Right atrium auricular region (tissue), 2 donors: Measurements from ENCODE around the gene FBXO7. TPM values are rescaled to one million over a fixed set of nuclear protein-coding genes. Genes with fewer than 3 reads are reported as not detected.

Source experiments
- DNase-seq: peaks from one replicate; pipeline ENCODE4 v3.0.0-alpha.2; 2019; ENCODE audit warnings: low spot score
- H3K27ac ChIP-seq, 2 donors: fragments of 200-600 bp; sonication (generic); 1 replicate in 1 of 2; 2 replicates in 1 of 2; pipeline ENCODE4 v1.5.1; 2016 to 2019
- H3K27me3 ChIP-seq, 2 donors: fragments of 200-600 bp; sonication (generic); one replicate each; pipeline versions ENCODE4 v1.5.1 to v1.6.0; 2017 to 2019
- H3K36me3 ChIP-seq: fragments of 200-600 bp; sonication (generic); one replicate; pipeline ENCODE4 v1.5.1; 2016
- H3K4me1 ChIP-seq, 2 donors: fragments of 200-600 bp; sonication (generic); one replicate each; pipeline versions ENCODE4 v1.5.1 to v1.6.0; 2017 to 2019
- H3K4me3 ChIP-seq, 2 donors: fragments of 200-600 bp; sonication (generic); 1 replicate in 1 of 2; 2 replicates in 1 of 2; pipeline ENCODE4 v1.5.1; 2017 to 2019; ENCODE audit warnings: mild to moderate bottlenecking in 1 of 2, moderate library complexity in 1 of 2
- H3K9me3 ChIP-seq, 2 donors: fragments of 200-600 bp; sonication (generic); one replicate each; pipeline ENCODE4 v1.5.1; 2019
- total RNA-seq, 2 donors: library from RNA; depleted of rRNA; stranded (reverse); fragments of >200 nt; gene quantifications; one replicate each; pipeline ENCODE4 v1.1.0, GENCODE V29; 2016
- TF ChIP-seq, protein P1 (sequence below), 2 donors: fragments of 200-600 bp; sonication (generic); IDR thresholded peaks; one replicate each; pipeline ENCODE4 v1.5.1; 2019; ENCODE audit warnings: antibody characterized with exemption in 2 of 2

FBXO7 gene
- total RNA-seq, 2 donors from 2014 or later = 48.2 to 55.1 TPM

DNA sequence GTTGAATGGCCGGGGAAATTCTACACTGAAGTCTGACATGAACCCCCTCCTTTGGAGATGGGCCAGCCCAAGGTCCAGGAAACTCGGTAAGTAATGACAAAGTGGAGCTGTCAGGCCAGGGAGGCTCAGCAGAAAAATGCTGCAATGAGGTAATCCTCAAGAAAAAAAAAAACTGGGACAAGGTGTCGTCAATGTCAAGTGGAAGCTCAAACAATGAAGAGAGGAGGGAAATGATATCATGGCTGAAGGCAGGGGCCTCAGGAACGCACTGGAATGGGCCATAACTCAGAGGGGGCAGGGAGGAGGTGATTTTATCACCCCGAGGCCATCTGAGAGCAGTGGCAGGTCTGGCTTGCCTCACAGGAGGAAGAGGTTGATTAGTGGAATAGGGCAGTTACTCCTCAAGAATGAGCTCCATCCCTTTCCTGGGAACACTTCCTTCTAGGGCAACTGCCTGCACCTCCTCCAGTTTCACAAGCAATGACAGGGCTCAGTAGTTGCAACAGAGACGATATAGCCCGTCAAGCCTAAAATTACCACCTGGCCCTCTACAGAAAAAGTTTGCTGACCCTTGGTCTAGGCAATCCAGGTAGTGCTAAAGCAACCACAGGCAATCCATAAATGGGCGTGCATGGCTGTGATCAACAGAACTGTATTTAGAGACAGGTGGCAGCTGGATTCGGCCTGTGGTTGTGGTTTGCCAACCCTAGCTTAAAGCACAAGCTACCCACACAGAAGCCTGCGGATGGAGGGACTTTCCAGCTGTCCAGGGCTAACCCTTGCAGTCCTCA lies 65.2 kb downstream of the FBXO7 start:
- peaks cover 0 to 48% of the 10 kb centered on the region in 2 donors for H3K4me1 ChIP-seq
- DNase-seq = no peak
- no peak overlapping the region for H3K4me3 ChIP-seq
- H3K36me3 ChIP-seq = no peaks in the 10 kb centered on the region
- peak overlapping the region; percentile 42 to 55 for H3K27ac ChIP-seq
- H3K9me3 ChIP-seq = no peaks in the 10 kb centered on the region
- TF ChIP-seq, protein P1, sequence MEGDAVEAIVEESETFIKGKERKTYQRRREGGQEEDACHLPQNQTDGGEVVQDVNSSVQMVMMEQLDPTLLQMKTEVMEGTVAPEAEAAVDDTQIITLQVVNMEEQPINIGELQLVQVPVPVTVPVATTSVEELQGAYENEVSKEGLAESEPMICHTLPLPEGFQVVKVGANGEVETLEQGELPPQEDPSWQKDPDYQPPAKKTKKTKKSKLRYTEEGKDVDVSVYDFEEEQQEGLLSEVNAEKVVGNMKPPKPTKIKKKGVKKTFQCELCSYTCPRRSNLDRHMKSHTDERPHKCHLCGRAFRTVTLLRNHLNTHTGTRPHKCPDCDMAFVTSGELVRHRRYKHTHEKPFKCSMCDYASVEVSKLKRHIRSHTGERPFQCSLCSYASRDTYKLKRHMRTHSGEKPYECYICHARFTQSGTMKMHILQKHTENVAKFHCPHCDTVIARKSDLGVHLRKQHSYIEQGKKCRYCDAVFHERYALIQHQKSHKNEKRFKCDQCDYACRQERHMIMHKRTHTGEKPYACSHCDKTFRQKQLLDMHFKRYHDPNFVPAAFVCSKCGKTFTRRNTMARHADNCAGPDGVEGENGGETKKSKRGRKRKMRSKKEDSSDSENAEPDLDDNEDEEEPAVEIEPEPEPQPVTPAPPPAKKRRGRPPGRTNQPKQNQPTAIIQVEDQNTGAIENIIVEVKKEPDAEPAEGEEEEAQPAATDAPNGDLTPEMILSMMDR (IDR thresholded peaks at IDR 0.05) = no peak
- no peaks in the 10 kb centered on the region for H3K27me3 ChIP-seq

DNA sequence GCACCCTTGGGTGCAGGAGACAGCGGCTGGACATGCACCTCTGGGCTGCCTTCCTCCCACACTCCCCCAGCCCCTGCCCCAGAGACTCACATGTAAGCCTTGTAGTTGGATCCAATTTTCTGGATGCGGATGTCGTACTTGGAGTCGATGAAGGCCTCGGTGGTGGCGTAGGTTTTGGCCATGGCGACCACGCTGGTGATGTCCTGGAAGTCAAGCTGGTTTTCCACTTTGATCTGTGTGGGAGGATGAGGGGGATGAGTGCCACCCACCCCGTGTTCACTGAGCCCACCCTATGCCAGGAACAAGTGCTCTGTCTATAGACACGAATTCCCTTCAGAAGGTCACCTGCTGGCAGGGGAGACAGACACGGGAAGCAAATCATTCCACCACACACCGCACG lies 66.9 kb downstream of the FBXO7 start:
- Histone ChIP-seq H3K4me3 (no peak overlapping the region), H3K36me3 (no peaks in the 10 kb centered on the region), H3K9me3 (no peaks in the 10 kb centered on the region), H3K4me1 (peaks cover 0 to 49% of the 10 kb centered on the region in 2 donors), H3K27me3 (no peaks in the 10 kb centered on the region), H3K27ac (peak overlapping the region in 1 of 2 donors; percentile 79)
- no peak for DNase-seq
- TF ChIP-seq, protein P1 (IDR thresholded peaks at IDR 0.05) = no peak

DNA sequence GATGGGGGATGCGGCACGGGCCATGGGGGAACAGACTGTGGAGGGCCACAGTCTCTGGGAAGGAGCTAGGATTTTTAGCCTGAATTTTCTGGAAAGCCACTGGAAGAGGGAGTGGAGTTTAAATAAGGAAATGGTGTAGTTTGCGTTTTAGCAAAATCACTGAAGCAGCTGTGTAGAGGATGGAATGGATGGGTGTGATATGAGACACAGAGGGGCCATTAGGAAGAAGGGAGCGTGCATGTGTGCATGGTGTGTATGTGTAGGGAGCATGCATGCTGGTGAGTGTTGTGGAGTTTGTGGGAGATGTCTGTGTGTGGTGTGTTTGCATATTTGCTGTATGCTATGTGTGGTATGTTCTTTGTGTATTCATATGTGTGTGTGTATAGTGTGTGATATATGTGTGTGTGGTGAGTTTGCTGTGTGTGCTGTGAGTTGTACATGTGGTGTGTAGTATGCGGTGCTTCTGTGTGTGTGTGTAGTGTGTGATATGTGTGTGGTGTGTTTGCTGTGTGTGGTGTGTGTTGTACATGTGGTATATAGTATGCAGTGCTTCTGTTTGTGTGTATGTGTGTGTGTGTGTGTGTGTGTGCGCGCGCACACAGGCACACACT lies 67.6 kb downstream of the FBXO7 start:
- no peak for DNase-seq
- H3K27ac ChIP-seq = peak overlapping the region; percentile 79 to 84
- no peaks in the 10 kb centered on the region for H3K36me3 ChIP-seq
- TF ChIP-seq, protein P1 (IDR thresholded peaks at IDR 0.05) = no peak
- no peaks in the 10 kb centered on the region for H3K27me3 ChIP-seq
- H3K4me3 ChIP-seq = no peak overlapping the region
- H3K9me3 ChIP-seq = no peaks in the 10 kb centered on the region
- H3K4me1 ChIP-seq = peaks cover 0 to 52% of the 10 kb centered on the region in 2 donors

DNA sequence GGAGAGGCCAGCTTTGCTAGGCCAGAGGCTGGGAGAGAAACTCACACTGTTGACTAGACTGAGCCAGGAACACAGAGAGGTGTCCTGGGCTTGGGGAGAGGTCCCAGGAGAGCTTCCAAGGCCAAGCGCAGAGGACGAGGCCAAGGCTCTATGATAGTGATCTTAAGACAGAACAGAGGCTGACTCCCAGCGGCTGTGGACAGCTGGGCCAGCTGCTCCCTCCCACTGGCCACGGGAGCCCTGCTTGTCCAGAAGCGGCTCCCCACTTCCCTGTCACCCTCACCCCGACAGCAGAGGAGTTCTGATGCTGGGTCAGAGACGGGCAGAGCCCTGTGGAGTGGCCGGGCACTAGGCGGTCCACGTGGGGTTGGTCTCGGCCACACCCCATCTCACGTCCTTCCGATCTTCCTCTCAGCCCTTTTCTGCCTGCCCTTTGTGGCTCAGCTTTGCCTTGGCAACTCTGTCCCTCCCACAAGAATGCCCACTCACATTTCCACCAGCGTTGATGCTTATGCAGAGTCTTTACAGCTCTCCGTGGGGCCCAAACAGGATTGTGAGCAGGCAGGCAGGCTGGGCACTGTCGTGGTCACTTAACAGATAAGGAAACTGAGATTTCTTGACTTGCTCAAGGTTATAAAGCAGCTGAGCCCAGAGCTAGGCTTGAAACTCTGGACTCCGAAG lies 68.2 kb downstream of the FBXO7 start:
- Histone ChIP-seq H3K27me3 (no peaks in the 10 kb centered on the region), H3K9me3 (no peaks in the 10 kb centered on the region), H3K4me1 (peaks cover 0 to 52% of the 10 kb centered on the region in 2 donors), H3K27ac (peak overlapping the region; percentile 79 to 84), H3K36me3 (no peaks in the 10 kb centered on the region), H3K4me3 (no peak overlapping the region)
- DNase-seq = no peak
- TF ChIP-seq, protein P1 (IDR thresholded peaks at IDR 0.05) = no peak

DNA sequence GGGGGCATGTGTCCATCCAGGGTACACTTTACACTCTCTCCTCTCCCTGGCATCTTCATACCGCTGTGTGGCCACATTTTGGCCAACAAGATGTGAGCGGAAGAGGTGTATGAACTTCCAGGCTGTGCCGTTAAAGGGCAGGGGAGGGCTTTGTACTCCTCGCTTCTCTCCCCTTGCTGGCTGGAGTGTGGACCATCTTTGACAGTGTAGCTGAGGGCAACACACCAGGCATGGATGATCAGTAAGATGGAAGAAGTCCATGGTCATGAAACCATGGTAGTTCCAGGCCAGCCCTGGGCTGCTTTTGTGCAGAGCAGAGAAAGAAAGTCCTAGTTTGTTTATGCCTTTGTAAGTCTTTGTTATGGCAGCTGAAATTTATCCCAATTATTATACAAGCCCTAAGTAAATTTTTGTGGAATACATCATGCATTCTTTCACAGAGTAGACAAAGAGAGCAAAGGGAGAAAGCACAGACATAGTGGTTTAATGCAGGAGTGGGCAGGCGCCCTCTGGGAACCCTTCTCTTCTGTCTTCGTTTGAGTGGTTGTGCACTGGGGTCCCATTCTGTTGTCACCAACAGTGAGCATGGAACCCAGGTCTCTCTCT lies 70.4 kb downstream of the FBXO7 start:
- Histone ChIP-seq H3K27ac (peak overlapping the region in 1 of 2 donors; percentile 73), H3K4me3 (no peak overlapping the region), H3K4me1 (peaks cover 0 to 41% of the 10 kb centered on the region in 2 donors), H3K36me3 (no peaks in the 10 kb centered on the region), H3K27me3 (no peaks in the 10 kb centered on the region), H3K9me3 (no peaks in the 10 kb centered on the region)
- TF ChIP-seq, protein P1 (IDR thresholded peaks at IDR 0.05) = no peak
- DNase-seq = no peak
